ENCODE data around the gene ADAMTSL3.

Gene ADAMTSL3

DNA sequence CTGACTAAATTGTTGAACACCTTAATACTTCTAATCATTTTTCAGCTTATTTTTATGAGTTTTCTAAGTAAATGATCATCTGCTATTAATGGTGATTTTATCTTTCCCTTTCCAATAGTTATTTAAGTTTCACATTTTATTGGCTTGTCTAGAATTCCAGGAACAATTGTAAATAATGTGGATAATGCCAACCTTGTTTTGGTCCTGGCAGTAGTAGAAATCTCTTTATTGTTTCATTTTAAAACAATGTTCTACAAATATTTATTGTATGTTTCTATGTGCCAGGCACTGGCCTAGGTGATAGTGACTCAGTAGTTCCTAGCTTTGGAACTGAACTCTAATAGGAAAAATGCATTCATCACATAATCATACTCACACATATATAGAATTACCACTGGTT lies 264.1 kb downstream of the ADAMTSL3 start:
- no peaks in the 10 kb centered on the region for H3K9me3 ChIP-seq (ENCODE audit: control insufficient read depth, insufficient read depth, low read length)
- no peaks in the 10 kb centered on the region for H4K20me1 ChIP-seq (ENCODE audit: control insufficient read depth, insufficient read depth, low read depth, low read length)
- H3K27me3 ChIP-seq (ENCODE audit: control insufficient read depth, low read length), result no peaks in the 10 kb centered on the region
- H3K79me2 ChIP-seq (ENCODE audit: control insufficient read depth, low read length), result no peaks in the 10 kb centered on the region
- H3K4me1 ChIP-seq (ENCODE audit: control insufficient read depth, low read length), result no peaks in the 10 kb centered on the region
- H3K9me2 ChIP-seq (replicated peaks; ENCODE audit: control insufficient read depth, low read length), result no peaks in the 10 kb centered on the region
- TF ChIP-seq, protein P1, sequence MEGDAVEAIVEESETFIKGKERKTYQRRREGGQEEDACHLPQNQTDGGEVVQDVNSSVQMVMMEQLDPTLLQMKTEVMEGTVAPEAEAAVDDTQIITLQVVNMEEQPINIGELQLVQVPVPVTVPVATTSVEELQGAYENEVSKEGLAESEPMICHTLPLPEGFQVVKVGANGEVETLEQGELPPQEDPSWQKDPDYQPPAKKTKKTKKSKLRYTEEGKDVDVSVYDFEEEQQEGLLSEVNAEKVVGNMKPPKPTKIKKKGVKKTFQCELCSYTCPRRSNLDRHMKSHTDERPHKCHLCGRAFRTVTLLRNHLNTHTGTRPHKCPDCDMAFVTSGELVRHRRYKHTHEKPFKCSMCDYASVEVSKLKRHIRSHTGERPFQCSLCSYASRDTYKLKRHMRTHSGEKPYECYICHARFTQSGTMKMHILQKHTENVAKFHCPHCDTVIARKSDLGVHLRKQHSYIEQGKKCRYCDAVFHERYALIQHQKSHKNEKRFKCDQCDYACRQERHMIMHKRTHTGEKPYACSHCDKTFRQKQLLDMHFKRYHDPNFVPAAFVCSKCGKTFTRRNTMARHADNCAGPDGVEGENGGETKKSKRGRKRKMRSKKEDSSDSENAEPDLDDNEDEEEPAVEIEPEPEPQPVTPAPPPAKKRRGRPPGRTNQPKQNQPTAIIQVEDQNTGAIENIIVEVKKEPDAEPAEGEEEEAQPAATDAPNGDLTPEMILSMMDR (IDR thresholded peaks at IDR 0.05; ENCODE audit: low read depth, low read length, poor library complexity, severe bottlenecking), result no peak
- TF ChIP-seq EZH2phosphoT487 (IDR thresholded peaks at IDR 0.05; ENCODE audit: borderline replicate concordance, low read length), result no peak
- no peaks in the 10 kb centered on the region for H3K36me3 ChIP-seq (ENCODE audit: control insufficient read depth, low read length)
- H3K4me3 ChIP-seq (ENCODE audit: low read length), result no peak overlapping the region
- H3F3A ChIP-seq (ENCODE audit: control insufficient read depth, insufficient read depth), result no peaks in the 10 kb centered on the region
- no peak overlapping the region for H3K27ac ChIP-seq (ENCODE audit: low read depth, low read length)
- H3K4me2 ChIP-seq (ENCODE audit: low read length), result no peak overlapping the region

DNA sequence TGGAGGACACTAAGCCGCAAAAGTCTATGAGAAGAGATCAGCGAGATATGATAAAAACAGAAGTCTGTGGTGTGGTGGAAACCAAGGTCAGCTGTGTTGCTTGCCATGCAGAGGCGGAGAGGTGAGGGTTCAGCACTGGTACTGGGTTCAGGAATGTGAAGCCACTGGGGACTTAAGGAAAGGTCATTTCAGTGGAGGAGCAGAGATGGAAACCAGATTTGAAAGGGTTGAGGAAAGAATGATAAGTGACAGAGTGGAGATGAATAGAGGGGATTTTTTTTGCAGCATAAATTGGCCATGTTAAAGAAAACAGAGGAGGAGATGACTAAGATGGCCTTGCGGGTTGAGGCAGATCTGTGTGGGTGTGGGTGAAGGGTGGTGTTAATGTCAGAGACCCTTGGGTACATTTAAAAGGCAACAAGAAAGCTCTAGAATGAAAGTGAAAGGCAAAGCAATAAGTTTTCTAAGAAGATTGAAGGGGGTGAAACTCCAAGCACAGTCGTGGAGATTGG lies 265.5 kb downstream of the ADAMTSL3 start:
- no peaks in the 10 kb centered on the region for H4K20me1 ChIP-seq (ENCODE audit: control insufficient read depth, insufficient read depth, low read depth, low read length)
- no peaks in the 10 kb centered on the region for H3K9me2 ChIP-seq (replicated peaks; ENCODE audit: control insufficient read depth, low read length)
- H3K27ac ChIP-seq (ENCODE audit: low read depth, low read length), result no peak overlapping the region
- TF ChIP-seq EZH2phosphoT487 (IDR thresholded peaks at IDR 0.05; ENCODE audit: borderline replicate concordance, low read length), result no peak
- TF ChIP-seq, protein P1 (IDR thresholded peaks at IDR 0.05; ENCODE audit: low read depth, low read length, poor library complexity, severe bottlenecking), result no peak
- H3K36me3 ChIP-seq (ENCODE audit: control insufficient read depth, low read length), result no peaks in the 10 kb centered on the region
- no peaks in the 10 kb centered on the region for H3K4me1 ChIP-seq (ENCODE audit: control insufficient read depth, low read length)
- H3K79me2 ChIP-seq (ENCODE audit: control insufficient read depth, low read length), result no peaks in the 10 kb centered on the region
- H3F3A ChIP-seq (ENCODE audit: control insufficient read depth, insufficient read depth), result no peaks in the 10 kb centered on the region
- no peaks in the 10 kb centered on the region for H3K9me3 ChIP-seq (ENCODE audit: control insufficient read depth, insufficient read depth, low read length)
- no peak overlapping the region for H3K4me3 ChIP-seq (ENCODE audit: low read length)
- no peak overlapping the region for H3K4me2 ChIP-seq (ENCODE audit: low read length)
- H3K27me3 ChIP-seq (ENCODE audit: control insufficient read depth, low read length), result no peaks in the 10 kb centered on the region

DNA sequence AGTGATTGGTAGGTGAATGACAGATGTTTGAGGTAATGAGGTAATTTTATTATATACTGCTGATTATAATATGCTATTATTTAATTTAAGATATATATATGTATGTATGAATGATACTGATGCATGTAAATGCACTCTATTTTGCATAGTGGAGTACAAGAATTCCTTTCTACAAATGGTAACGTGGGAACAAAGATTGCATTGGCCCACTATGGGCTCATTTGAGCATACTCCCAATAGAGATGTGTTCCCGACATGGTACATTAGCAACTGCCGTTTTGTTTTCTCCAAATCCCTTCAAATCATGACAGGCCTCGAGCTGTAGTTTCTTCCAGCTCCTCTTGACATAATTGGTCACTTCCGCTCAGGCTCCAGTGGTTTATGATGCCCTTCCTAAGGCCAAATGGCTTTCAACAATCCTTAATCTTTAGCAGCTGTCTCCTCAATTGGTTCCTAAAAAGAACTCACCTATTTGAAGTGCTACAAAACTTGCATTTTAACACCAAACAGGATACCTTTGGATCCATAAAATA lies 266.1 kb downstream of the ADAMTSL3 start:
- Histone ChIP-seq H4K20me1 (ENCODE audit: control insufficient read depth, insufficient read depth, low read depth, low read length) (no peaks in the 10 kb centered on the region), H3K4me2 (ENCODE audit: low read length) (no peak overlapping the region), H3K4me3 (ENCODE audit: low read length) (no peak overlapping the region), H3K27ac (ENCODE audit: low read depth, low read length) (no peak overlapping the region), H3K9me3 (ENCODE audit: control insufficient read depth, insufficient read depth, low read length) (no peaks in the 10 kb centered on the region), H3K27me3 (ENCODE audit: control insufficient read depth, low read length) (no peaks in the 10 kb centered on the region), H3K36me3 (ENCODE audit: control insufficient read depth, low read length) (no peaks in the 10 kb centered on the region), H3K9me2 (replicated peaks; ENCODE audit: control insufficient read depth, low read length) (no peaks in the 10 kb centered on the region), H3F3A (ENCODE audit: control insufficient read depth, insufficient read depth) (no peaks in the 10 kb centered on the region), H3K79me2 (ENCODE audit: control insufficient read depth, low read length) (no peaks in the 10 kb centered on the region), H3K4me1 (ENCODE audit: control insufficient read depth, low read length) (no peaks in the 10 kb centered on the region)
- TF ChIP-seq, protein P1 (IDR thresholded peaks at IDR 0.05; ENCODE audit: low read depth, low read length, poor library complexity, severe bottlenecking), result no peak
- no peak for TF ChIP-seq EZH2phosphoT487 (IDR thresholded peaks at IDR 0.05; ENCODE audit: borderline replicate concordance, low read length)
